ENCODE data around the gene PHF8.

PHF8 gene

DNA sequence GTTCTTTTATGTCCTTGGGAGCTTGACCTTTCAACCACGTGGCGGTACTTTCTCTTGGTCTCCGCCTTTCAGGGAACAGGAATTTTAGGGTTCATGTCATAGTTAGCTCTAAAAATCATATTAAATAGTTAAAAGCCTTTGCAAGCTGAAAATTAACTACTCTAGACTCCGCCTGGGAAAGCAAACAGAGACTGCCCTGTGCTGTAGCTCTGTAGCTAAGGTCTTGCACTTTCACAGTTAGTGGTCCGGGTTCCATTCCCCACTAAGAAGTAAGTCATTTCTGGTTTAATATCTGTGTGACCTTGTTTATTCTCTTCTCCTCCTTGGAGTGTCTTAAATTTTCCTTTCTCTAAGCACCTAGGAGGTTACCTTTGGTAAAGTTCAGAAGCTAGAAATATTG is 118.2 kb downstream of the PHF8 start:
- TF ChIP-seq, protein P1, sequence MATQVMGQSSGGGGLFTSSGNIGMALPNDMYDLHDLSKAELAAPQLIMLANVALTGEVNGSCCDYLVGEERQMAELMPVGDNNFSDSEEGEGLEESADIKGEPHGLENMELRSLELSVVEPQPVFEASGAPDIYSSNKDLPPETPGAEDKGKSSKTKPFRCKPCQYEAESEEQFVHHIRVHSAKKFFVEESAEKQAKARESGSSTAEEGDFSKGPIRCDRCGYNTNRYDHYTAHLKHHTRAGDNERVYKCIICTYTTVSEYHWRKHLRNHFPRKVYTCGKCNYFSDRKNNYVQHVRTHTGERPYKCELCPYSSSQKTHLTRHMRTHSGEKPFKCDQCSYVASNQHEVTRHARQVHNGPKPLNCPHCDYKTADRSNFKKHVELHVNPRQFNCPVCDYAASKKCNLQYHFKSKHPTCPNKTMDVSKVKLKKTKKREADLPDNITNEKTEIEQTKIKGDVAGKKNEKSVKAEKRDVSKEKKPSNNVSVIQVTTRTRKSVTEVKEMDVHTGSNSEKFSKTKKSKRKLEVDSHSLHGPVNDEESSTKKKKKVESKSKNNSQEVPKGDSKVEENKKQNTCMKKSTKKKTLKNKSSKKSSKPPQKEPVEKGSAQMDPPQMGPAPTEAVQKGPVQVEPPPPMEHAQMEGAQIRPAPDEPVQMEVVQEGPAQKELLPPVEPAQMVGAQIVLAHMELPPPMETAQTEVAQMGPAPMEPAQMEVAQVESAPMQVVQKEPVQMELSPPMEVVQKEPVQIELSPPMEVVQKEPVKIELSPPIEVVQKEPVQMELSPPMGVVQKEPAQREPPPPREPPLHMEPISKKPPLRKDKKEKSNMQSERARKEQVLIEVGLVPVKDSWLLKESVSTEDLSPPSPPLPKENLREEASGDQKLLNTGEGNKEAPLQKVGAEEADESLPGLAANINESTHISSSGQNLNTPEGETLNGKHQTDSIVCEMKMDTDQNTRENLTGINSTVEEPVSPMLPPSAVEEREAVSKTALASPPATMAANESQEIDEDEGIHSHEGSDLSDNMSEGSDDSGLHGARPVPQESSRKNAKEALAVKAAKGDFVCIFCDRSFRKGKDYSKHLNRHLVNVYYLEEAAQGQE (IDR thresholded peaks at IDR 0.05; ENCODE audit: insufficient read depth in 1 of 2, low read depth in 2 of 2, low read length in 2 of 2) = no peak
- no peak for TF ChIP-seq POLR2AphosphoS5 (IDR thresholded peaks at IDR 0.05; ENCODE audit: low read depth, low read length)
- TF ChIP-seq FOXP2 (optimal IDR thresholded peaks at IDR 0.05; ENCODE audit: borderline replicate concordance, extremely low read depth, extremely low read length, insufficient read depth) = no peak
- no peak for TF ChIP-seq SIN3A (IDR thresholded peaks at IDR 0.05; ENCODE audit: borderline replicate concordance, insufficient read depth, low read length)
- no peak for TF ChIP-seq TAF1 (IDR thresholded peaks at IDR 0.05; ENCODE audit: borderline replicate concordance, insufficient read depth, low read length)

DNA sequence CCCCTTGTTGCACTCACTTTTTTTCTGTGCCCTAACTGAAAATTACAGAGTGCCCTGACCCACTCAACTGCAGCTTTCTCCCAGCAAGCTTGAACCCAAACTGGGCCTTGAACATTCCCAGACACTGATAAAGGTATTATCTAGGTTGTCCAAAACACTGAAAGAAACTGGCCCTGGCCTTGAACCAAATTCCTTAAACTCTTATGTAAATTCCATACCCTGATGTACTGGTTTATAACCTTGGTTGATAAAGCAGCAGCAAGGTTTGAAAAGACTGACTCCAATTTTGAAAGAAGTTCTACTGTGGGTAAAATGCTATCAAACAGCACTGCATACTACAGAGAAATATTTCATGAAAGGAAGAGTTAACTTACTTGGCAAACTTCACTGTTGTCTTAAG is 125.6 kb downstream of the PHF8 start:
- TF ChIP-seq, protein P1 (IDR thresholded peaks at IDR 0.05; ENCODE audit: insufficient read depth in 1 of 2, low read depth in 2 of 2, low read length in 2 of 2) = no peak
- no peak for TF ChIP-seq TAF1 (IDR thresholded peaks at IDR 0.05; ENCODE audit: borderline replicate concordance, insufficient read depth, low read length)

DNA sequence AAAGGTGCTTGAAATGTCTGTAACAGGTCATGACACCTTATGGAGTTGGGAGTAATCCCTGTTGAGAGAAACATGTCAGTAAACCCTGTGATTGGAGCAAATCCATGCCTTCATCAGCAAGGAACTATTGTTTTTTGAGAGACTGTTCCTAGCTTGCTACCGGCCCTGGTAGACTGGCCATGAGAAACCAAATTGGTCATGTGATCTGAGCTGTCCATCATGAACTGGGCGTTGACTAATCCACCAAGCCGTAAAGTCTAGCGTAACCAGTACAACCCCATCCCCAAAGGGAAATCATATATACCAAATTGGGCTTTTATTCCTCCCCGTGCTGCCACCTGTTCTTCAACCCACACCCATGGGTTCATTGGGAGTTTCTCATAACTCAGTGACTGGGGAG is 143.7 kb downstream of the PHF8 start:
- no peak for TF ChIP-seq SIN3A (IDR thresholded peaks at IDR 0.05; ENCODE audit: borderline replicate concordance, insufficient read depth, low read length)
- TF ChIP-seq TAF1 (IDR thresholded peaks at IDR 0.05; ENCODE audit: borderline replicate concordance, insufficient read depth, low read length) = no peak
- TF ChIP-seq, protein P1 (IDR thresholded peaks at IDR 0.05; ENCODE audit: insufficient read depth in 1 of 2, low read depth in 2 of 2, low read length in 2 of 2) = no peak
- TF ChIP-seq POLR2AphosphoS5 (IDR thresholded peaks at IDR 0.05; ENCODE audit: low read depth, low read length) = no peak
- no peak for TF ChIP-seq FOXP2 (optimal IDR thresholded peaks at IDR 0.05; ENCODE audit: borderline replicate concordance, extremely low read depth, extremely low read length, insufficient read depth)

DNA sequence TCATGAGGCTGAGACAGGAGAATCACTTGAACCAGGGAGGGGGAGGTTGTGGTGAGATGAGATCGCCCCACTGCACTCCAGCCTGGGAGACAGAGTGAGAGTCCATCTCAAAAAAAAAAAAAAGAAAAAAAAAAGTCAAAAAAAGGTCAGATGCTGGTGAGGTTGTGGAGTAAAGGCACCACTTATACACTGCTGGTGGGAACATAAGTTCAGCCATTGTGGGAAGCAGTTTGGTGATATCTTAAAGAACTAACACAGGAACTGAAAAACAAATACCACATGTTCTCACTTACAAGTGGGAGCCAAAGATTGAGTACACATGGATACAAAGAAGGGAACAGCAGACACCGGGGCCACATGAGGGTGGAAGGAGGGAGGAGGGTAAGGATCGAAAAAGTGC is 149.0 kb downstream of the PHF8 start:
- TF ChIP-seq TAF1 (IDR thresholded peaks at IDR 0.05; ENCODE audit: borderline replicate concordance, insufficient read depth, low read length) = no peak
- TF ChIP-seq POLR2AphosphoS5 (IDR thresholded peaks at IDR 0.05; ENCODE audit: low read depth, low read length) = no peak
- TF ChIP-seq, protein P1 (IDR thresholded peaks at IDR 0.05; ENCODE audit: insufficient read depth in 1 of 2, low read depth in 2 of 2, low read length in 2 of 2) = no peak
- TF ChIP-seq SIN3A (IDR thresholded peaks at IDR 0.05; ENCODE audit: borderline replicate concordance, insufficient read depth, low read length) = no peak
- TF ChIP-seq FOXP2 (optimal IDR thresholded peaks at IDR 0.05; ENCODE audit: borderline replicate concordance, extremely low read depth, extremely low read length, insufficient read depth) = no peak
